HepG2 (cell line): ENCODE results near the gene CFAP54. TPM values are rescaled to one million over a fixed set of nuclear protein-coding genes. Genes with fewer than 3 reads are reported as not detected.
A peak's percentile ranks its signal among the peaks of the same experiment; 100 is the strongest.

Source experiments
- CAMTA2 ChIP-seq: sonication (generic); formaldehyde crosslinking; IDR thresholded peaks from 2 replicates; pipeline ENCODE4 v1.4.0; 2020; ENCODE audit warnings: mild to moderate bottlenecking, missing genetic modification reagents, borderline replicate concordance
- HNRNPL ChIP-seq: fragments of 200-400 bp; formaldehyde crosslinking; IDR thresholded peaks from 2 replicates; pipeline ENCODE4 v1.6.1; 2017; ENCODE audit warnings: mild to moderate bottlenecking, low read depth, low read length
- ZNF34 ChIP-seq: sonication (generic); formaldehyde crosslinking; IDR thresholded peaks from 2 replicates; pipeline ENCODE4 v1.4.0; 2020; ENCODE audit warnings: mild to moderate bottlenecking, missing genetic modification reagents, borderline replicate concordance
- ZNF441 ChIP-seq: sonication (generic); formaldehyde crosslinking; IDR thresholded peaks from 2 replicates; pipeline ENCODE4 v1.7.0; 2021; ENCODE audit warnings: missing genetic modification reagents, borderline replicate concordance
- ZNF530 ChIP-seq: sonication (generic); formaldehyde crosslinking; IDR thresholded peaks from 2 replicates; pipeline ENCODE4 v1.5.0; 2020; ENCODE audit warnings: low read depth, mild to moderate bottlenecking, missing genetic modification reagents
- ZNF547 ChIP-seq: sonication (generic); formaldehyde crosslinking; IDR thresholded peaks from 2 replicates; pipeline ENCODE4 v1.5.1; 2020; ENCODE audit warnings: mild to moderate bottlenecking, missing genetic modification reagents
- ZNF788 ChIP-seq: sonication (generic); formaldehyde crosslinking; IDR thresholded peaks from 2 replicates; pipeline ENCODE4 v1.5.0; 2020; ENCODE audit warnings: mild to moderate bottlenecking, missing genetic modification reagents, borderline replicate concordance
- ZNF792 ChIP-seq: IDR thresholded peaks from 2 replicates; pipeline ENCODE4 v1.6.1; 2016
- ZSCAN12 ChIP-seq: sonication (generic); formaldehyde crosslinking; IDR thresholded peaks from 2 replicates; pipeline ENCODE4 v1.9.0; 2021; ENCODE audit warnings: mild to moderate bottlenecking, missing genetic modification reagents
- polyA plus RNA-seq, 8 experiments: library from polyadenylated mRNA; depleted of rRNA in 3 of 8; stranded (reverse) in 7 of 8; unstranded in 1 of 8; fragments of >200 nt; fragmentation: Illumina TruSeq in 4 of 8; extraction: Trizol in 4 of 8; gene quantifications; 2 replicates each; pipeline versions ENCODE4 v1.2.1 to v1.2.3, GENCODE V29; 2011 to 2016; ENCODE audit warnings: low read depth in 4 of 8, missing spikeins in 1 of 8, mixed read lengths in 1 of 8; ENCODE audit not compliant: insufficient read depth in 1 of 8
- total RNA-seq, 5 experiments: library from RNA; depleted of rRNA; stranded (reverse); fragments of >200 nt; fragmentation: Illumina TruSeq; extraction: Trizol; gene quantifications; 2 replicates each; pipeline ENCODE4 v1.2.3, GENCODE V29; 2016; ENCODE audit warnings: low read depth in 1 of 5
- TF ChIP-seq, protein P1 (sequence below): sonication (generic); formaldehyde crosslinking; IDR thresholded peaks from 2 replicates; pipeline ENCODE4 v1.5.0; 2020; ENCODE audit warnings: mild to moderate bottlenecking, missing genetic modification reagents
- TF ChIP-seq, protein P2 (sequence below): sonication (generic); formaldehyde crosslinking; IDR thresholded peaks from 2 replicates; pipeline ENCODE4 v1.5.1; 2020; ENCODE audit warnings: mild to moderate bottlenecking, missing genetic modification reagents, borderline replicate concordance
- TF ChIP-seq, protein P3 (sequence below): sonication (generic); formaldehyde crosslinking; IDR thresholded peaks from 2 replicates; pipeline ENCODE4 v1.4.0; 2020; ENCODE audit warnings: missing genetic modification reagents
- TF ChIP-seq, protein P4 (sequence below): sonication (generic); formaldehyde crosslinking; IDR thresholded peaks from 2 replicates; pipeline ENCODE4 v1.4.0; 2020; ENCODE audit warnings: missing genetic modification reagents, low read depth, mild to moderate bottlenecking, borderline replicate concordance
- TF ChIP-seq, protein P5 (sequence below): sonication (generic); formaldehyde crosslinking; IDR thresholded peaks from 2 replicates; pipeline ENCODE4 v1.8.0; 2022; ENCODE audit warnings: mild to moderate bottlenecking, missing genetic modification reagents, moderate library complexity

The CFAP54 gene
- total and polyA plus RNA-seq, 2 of the 13 experiments (the other 11 are each of a cell fraction or from before 2014, with no cell fraction given): not detected

DNA sequence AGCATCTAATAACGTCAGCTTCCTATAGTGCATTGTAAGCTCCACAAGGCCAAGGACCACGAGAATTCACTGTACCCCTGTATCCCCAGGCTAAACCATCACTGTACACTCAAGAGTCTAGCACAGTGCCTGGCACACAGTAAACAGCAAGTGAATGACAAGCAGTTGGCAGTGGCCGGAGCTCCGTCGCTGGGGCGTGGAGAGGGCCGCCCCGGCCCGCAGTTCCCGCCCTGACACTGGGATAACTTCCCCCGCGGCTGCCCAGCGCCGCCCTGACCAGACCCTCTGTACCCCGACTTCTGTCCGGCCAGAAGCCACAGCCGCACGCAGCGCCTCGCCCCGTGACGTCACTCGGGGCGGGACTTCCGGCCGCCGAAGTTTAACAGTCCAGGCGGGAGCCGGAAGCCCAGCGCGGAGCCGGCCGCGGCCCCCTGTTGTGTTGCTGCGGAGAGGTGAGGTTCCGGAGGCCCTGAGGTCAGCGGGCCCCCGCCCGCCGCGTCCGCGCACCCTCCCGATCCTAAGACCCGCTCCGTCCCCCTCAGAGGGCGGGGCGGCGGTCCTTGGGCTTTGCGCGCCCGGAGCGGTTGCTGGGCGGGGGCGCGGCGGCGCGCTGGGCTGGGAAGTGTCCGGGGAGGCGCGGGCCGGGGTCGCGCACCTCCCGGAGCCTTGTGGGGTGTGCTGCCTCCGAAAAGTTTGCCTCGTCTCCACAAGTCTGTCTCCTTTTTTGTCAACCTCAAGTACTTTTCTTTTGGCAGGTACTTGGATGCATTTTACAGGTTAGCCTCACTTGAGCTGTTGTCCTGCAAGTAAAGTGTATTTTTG is 417.7 kb downstream of the CFAP54 start, which contains the start of gene NEDD1 (continued):
- TF ChIP-seq, protein P1, sequence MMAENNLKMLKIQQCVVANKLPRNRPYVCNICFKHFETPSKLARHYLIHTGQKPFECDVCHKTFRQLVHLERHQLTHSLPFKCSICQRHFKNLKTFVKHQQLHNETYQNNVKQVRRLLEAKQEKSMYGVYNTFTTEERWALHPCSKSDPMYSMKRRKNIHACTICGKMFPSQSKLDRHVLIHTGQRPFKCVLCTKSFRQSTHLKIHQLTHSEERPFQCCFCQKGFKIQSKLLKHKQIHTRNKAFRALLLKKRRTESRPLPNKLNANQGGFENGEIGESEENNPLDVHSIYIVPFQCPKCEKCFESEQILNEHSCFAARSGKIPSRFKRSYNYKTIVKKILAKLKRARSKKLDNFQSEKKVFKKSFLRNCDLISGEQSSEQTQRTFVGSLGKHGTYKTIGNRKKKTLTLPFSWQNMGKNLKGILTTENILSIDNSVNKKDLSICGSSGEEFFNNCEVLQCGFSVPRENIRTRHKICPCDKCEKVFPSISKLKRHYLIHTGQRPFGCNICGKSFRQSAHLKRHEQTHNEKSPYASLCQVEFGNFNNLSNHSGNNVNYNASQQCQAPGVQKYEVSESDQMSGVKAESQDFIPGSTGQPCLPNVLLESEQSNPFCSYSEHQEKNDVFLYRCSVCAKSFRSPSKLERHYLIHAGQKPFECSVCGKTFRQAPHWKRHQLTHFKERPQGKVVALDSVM (CRISPR knock-in tag): peak; percentile 72; the same call in 1 of the 2 replicates
- TF ChIP-seq ZNF34 (CRISPR knock-in tag) (no peak), CAMTA2 (CRISPR knock-in tag) (0 out of 2 replicates have a peak, but pooled peaks have one; percentile 36), ZNF792 (CRISPR knock-in tag) (no peak), ZNF547 (CRISPR knock-in tag) (peak; percentile 90), ZNF788 (CRISPR knock-in tag) (peak; percentile 64; the same call in 1 of the 2 replicates), ZSCAN12 (CRISPR knock-in tag) (no peak), ZNF441 (CRISPR knock-in tag) (peak; percentile 93), ZNF530 (CRISPR knock-in tag) (no peak), HNRNPL (no peak)
- TF ChIP-seq, protein P2, sequence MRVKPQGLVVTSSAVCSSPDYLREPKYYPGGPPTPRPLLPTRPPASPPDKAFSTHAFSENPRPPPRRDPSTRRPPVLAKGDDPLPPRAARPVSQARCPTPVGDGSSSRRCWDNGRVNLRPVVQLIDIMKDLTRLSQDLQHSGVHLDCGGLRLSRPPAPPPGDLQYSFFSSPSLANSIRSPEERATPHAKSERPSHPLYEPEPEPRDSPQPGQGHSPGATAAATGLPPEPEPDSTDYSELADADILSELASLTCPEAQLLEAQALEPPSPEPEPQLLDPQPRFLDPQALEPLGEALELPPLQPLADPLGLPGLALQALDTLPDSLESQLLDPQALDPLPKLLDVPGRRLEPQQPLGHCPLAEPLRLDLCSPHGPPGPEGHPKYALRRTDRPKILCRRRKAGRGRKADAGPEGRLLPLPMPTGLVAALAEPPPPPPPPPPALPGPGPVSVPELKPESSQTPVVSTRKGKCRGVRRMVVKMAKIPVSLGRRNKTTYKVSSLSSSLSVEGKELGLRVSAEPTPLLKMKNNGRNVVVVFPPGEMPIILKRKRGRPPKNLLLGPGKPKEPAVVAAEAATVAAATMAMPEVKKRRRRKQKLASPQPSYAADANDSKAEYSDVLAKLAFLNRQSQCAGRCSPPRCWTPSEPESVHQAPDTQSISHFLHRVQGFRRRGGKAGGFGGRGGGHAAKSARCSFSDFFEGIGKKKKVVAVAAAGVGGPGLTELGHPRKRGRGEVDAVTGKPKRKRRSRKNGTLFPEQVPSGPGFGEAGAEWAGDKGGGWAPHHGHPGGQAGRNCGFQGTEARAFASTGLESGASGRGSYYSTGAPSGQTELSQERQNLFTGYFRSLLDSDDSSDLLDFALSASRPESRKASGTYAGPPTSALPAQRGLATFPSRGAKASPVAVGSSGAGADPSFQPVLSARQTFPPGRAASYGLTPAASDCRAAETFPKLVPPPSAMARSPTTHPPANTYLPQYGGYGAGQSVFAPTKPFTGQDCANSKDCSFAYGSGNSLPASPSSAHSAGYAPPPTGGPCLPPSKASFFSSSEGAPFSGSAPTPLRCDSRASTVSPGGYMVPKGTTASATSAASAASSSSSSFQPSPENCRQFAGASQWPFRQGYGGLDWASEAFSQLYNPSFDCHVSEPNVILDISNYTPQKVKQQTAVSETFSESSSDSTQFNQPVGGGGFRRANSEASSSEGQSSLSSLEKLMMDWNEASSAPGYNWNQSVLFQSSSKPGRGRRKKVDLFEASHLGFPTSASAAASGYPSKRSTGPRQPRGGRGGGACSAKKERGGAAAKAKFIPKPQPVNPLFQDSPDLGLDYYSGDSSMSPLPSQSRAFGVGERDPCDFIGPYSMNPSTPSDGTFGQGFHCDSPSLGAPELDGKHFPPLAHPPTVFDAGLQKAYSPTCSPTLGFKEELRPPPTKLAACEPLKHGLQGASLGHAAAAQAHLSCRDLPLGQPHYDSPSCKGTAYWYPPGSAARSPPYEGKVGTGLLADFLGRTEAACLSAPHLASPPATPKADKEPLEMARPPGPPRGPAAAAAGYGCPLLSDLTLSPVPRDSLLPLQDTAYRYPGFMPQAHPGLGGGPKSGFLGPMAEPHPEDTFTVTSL (CRISPR knock-in tag): no peak
- TF ChIP-seq, protein P3, sequence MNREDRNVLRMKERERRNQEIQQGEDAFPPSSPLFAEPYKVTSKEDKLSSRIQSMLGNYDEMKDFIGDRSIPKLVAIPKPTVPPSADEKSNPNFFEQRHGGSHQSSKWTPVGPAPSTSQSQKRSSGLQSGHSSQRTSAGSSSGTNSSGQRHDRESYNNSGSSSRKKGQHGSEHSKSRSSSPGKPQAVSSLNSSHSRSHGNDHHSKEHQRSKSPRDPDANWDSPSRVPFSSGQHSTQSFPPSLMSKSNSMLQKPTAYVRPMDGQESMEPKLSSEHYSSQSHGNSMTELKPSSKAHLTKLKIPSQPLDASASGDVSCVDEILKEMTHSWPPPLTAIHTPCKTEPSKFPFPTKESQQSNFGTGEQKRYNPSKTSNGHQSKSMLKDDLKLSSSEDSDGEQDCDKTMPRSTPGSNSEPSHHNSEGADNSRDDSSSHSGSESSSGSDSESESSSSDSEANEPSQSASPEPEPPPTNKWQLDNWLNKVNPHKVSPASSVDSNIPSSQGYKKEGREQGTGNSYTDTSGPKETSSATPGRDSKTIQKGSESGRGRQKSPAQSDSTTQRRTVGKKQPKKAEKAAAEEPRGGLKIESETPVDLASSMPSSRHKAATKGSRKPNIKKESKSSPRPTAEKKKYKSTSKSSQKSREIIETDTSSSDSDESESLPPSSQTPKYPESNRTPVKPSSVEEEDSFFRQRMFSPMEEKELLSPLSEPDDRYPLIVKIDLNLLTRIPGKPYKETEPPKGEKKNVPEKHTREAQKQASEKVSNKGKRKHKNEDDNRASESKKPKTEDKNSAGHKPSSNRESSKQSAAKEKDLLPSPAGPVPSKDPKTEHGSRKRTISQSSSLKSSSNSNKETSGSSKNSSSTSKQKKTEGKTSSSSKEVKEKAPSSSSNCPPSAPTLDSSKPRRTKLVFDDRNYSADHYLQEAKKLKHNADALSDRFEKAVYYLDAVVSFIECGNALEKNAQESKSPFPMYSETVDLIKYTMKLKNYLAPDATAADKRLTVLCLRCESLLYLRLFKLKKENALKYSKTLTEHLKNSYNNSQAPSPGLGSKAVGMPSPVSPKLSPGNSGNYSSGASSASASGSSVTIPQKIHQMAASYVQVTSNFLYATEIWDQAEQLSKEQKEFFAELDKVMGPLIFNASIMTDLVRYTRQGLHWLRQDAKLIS (CRISPR knock-in tag): no peak
- TF ChIP-seq, protein P4, sequence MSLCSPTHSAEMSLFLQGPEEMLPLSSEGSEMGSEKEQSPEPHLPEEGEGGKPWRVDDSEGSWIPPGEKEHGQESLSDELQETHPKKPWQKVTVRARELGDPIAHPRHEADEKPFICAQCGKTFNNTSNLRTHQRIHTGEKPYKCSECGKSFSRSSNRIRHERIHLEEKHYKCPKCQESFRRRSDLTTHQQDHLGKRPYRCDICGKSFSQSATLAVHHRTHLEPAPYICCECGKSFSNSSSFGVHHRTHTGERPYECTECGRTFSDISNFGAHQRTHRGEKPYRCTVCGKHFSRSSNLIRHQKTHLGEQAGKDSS (CRISPR knock-in tag): no peak
- TF ChIP-seq, protein P5, sequence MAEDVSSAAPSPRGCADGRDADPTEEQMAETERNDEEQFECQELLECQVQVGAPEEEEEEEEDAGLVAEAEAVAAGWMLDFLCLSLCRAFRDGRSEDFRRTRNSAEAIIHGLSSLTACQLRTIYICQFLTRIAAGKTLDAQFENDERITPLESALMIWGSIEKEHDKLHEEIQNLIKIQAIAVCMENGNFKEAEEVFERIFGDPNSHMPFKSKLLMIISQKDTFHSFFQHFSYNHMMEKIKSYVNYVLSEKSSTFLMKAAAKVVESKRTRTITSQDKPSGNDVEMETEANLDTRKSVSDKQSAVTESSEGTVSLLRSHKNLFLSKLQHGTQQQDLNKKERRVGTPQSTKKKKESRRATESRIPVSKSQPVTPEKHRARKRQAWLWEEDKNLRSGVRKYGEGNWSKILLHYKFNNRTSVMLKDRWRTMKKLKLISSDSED: no peak
